ENCODE results near the gene MBD6. TPM values are rescaled to one million over a fixed set of nuclear protein-coding genes. Genes with fewer than 3 reads are reported as not detected.
"Not testable (repeated sequence)": the region's sequence is repeated elsewhere in the genome, so short reads cannot be mapped to it uniquely, and the experiment has no call there.

The MBD6 gene
- total RNA-seq, 1 experiment from 2014 or later = 78.4 TPM

GRCh38 chr12:57558864-57559263 is 36.2 kb downstream of the MBD6 start:
- DNase-seq = no peak
- H3K9me2 ChIP-seq (ENCODE audit: insufficient read depth) = no peaks in the 10 kb centered on the region
- no peak overlapping the region for H2AFZ ChIP-seq
- no peaks in the 10 kb centered on the region for H4K20me1 ChIP-seq (ENCODE audit: insufficient read depth)
- H3K27ac ChIP-seq = no peak overlapping the region
- H3K79me2 ChIP-seq (ENCODE audit: low read depth) = no peaks in the 10 kb centered on the region
- POLR2A ChIA-PET (ENCODE audit: unreplicated experiment) = interaction anchor here (0.6 kb wide), 1 partner anchor 16 kb away, joined by 5 read pairs; no protein-coding TSS in a partner anchor
- intact Hi-C loops (cut with micrococcal nuclease; ENCODE audit: unreplicated experiment) = no loop called here
- H3K4me1 ChIP-seq (replicated peaks; ENCODE audit: insufficient read depth) = peaks cover 5% of the 10 kb centered on the region; the same call in 1 of the 2 replicates
- no TSS peak for BruUV-seq (replicated peaks)
- H3K9me3 ChIP-seq (ENCODE audit: insufficient read depth, low read depth) = no peaks in the 10 kb centered on the region
- TF ChIP-seq EZH2 (IDR thresholded peaks at IDR 0.05; ENCODE audit: low read depth) = no peak
- no peak for TF ChIP-seq CTCF (conservative IDR thresholded peaks at IDR 0.05)
- H3K4me3 ChIP-seq = no peak overlapping the region
- no peak overlapping the region for H3K4me2 ChIP-seq
- CTCF ChIA-PET = no interaction called here
- no peaks in the 10 kb centered on the region for H3F3A ChIP-seq (ENCODE audit: insufficient read depth, low read depth)
- H3K27me3 ChIP-seq (ENCODE audit: insufficient read depth, low read depth) = peaks cover 15% of the 10 kb centered on the region
- H3K36me3 ChIP-seq (ENCODE audit: low read depth) = no peaks in the 10 kb centered on the region

- TF ChIP-seq EZH2 (IDR thresholded peaks at IDR 0.05; ENCODE audit: low read depth) (no peak), CTCF (conservative IDR thresholded peaks at IDR 0.05) (no peak)
- intact Hi-C loops (cut with micrococcal nuclease; ENCODE audit: unreplicated experiment) = no loop called here
- no TSS peak for BruUV-seq (replicated peaks)
Measured at GRCh38 chr12:57560516-57560915, 37.9 kb downstream of the MBD6 start.

GRCh38 chr12:57561117-57561516 is 38.5 kb downstream of the MBD6 start:
- H3F3A ChIP-seq (ENCODE audit: insufficient read depth, low read depth); H3K9me2 ChIP-seq (ENCODE audit: insufficient read depth); H3K36me3 ChIP-seq (ENCODE audit: low read depth); H4K20me1 ChIP-seq (ENCODE audit: insufficient read depth); H3K4me3 ChIP-seq; H3K27ac ChIP-seq; intact Hi-C loops (cut with micrococcal nuclease; ENCODE audit: unreplicated experiment); H3K4me2 ChIP-seq; H3K9me3 ChIP-seq (ENCODE audit: insufficient read depth, low read depth); POLR2A ChIA-PET (ENCODE audit: unreplicated experiment); H3K79me2 ChIP-seq (ENCODE audit: low read depth); DNase-seq; H2AFZ ChIP-seq; BruUV-seq (replicated peaks); CTCF ChIA-PET; H3K4me1 ChIP-seq (replicated peaks; ENCODE audit: insufficient read depth): not testable (repeated sequence)
- peaks cover 30% of the 10 kb centered on the region for H3K27me3 ChIP-seq (ENCODE audit: insufficient read depth, low read depth)

More at GRCh38 chr12:57560516-57560915, 37.9 kb downstream of the MBD6 start:
- Histone ChIP-seq H3K36me3 (ENCODE audit: low read depth) (no peaks in the 10 kb centered on the region), H3K27me3 (ENCODE audit: insufficient read depth, low read depth) (peaks cover 30% of the 10 kb centered on the region), H3K4me2 (no peak overlapping the region), H4K20me1 (ENCODE audit: insufficient read depth) (no peaks in the 10 kb centered on the region), H3K9me2 (ENCODE audit: insufficient read depth) (no peaks in the 10 kb centered on the region), H2AFZ (no peak overlapping the region), H3F3A (ENCODE audit: insufficient read depth, low read depth) (no peaks in the 10 kb centered on the region), H3K4me1 (replicated peaks; ENCODE audit: insufficient read depth) (peaks cover 5% of the 10 kb centered on the region; the same call in 1 of the 2 replicates), H3K27ac (no peak overlapping the region), H3K79me2 (ENCODE audit: low read depth) (no peaks in the 10 kb centered on the region), H3K9me3 (ENCODE audit: insufficient read depth, low read depth) (no peaks in the 10 kb centered on the region), H3K4me3 (no peak overlapping the region)
- ChIA-PET CTCF (no interaction called here), POLR2A (ENCODE audit: unreplicated experiment) (no interaction called here)
- DNase-seq = no peak

GRCh38 chr12:57563358-57563757 is 40.7 kb downstream of the MBD6 start:
- no peak overlapping the region for H3K27ac ChIP-seq
- no peaks in the 10 kb centered on the region for H3K9me2 ChIP-seq (ENCODE audit: insufficient read depth)
- H3F3A ChIP-seq (ENCODE audit: insufficient read depth, low read depth) = no peaks in the 10 kb centered on the region
- no peak overlapping the region for H2AFZ ChIP-seq
- BruUV-seq (replicated peaks) = no TSS peak
- CTCF ChIA-PET = no interaction called here
- no peak for DNase-seq
- POLR2A ChIA-PET (ENCODE audit: unreplicated experiment) = no interaction called here
- peaks cover 5% of the 10 kb centered on the region; the same call in 1 of the 2 replicates for H3K4me1 ChIP-seq (replicated peaks; ENCODE audit: insufficient read depth)
- TF ChIP-seq EZH2 (IDR thresholded peaks at IDR 0.05; ENCODE audit: low read depth) = no peak
- no peak for TF ChIP-seq CTCF (conservative IDR thresholded peaks at IDR 0.05)
- H3K27me3 ChIP-seq (ENCODE audit: insufficient read depth, low read depth) = peaks cover 36% of the 10 kb centered on the region
- no peaks in the 10 kb centered on the region for H3K36me3 ChIP-seq (ENCODE audit: low read depth)
- H3K9me3 ChIP-seq (ENCODE audit: insufficient read depth, low read depth) = no peaks in the 10 kb centered on the region
- no peak overlapping the region for H3K4me2 ChIP-seq
- H3K4me3 ChIP-seq = no peak overlapping the region
- no peaks in the 10 kb centered on the region for H3K79me2 ChIP-seq (ENCODE audit: low read depth)
- intact Hi-C loops (cut with micrococcal nuclease; ENCODE audit: unreplicated experiment) = no loop called here
- H4K20me1 ChIP-seq (ENCODE audit: insufficient read depth) = no peaks in the 10 kb centered on the region
